Neutrophil (primary cell): ENCODE measurements around the gene SETD3.

ENCODE experiments used
- H3K27ac ChIP-seq: fragments of 200-600 bp; sonication (generic); 2 replicates; pipeline ENCODE4 v1.5.1; 2016; ENCODE audit warnings: mild to moderate bottlenecking, moderate library complexity
- H3K27me3 ChIP-seq: fragments of 200-600 bp; sonication (generic); 2 replicates; pipeline ENCODE4 v1.6.0; 2016; ENCODE audit warnings: mild to moderate bottlenecking
- H3K36me3 ChIP-seq: fragments of 200-600 bp; sonication (generic); 2 replicates; pipeline ENCODE4 v1.5.1; 2017
- H3K4me1 ChIP-seq, 2 experiments: fragments of 200-600 bp in 1 of 2; sonication (generic) in 1 of 2; 1 replicate in 1 of 2; 2 replicates in 1 of 2; pipeline versions ENCODE4 v1.5.1 to v1.6.1; 2013 to 2016; ENCODE audit warnings: low read depth in 1 of 2, low read length in 1 of 2, mild to moderate bottlenecking in 1 of 2, moderate library complexity in 1 of 2; ENCODE audit not compliant: control insufficient read depth in 1 of 2, insufficient read depth in 1 of 2
- H3K4me3 ChIP-seq, 2 experiments: fragments of 200-600 bp in 1 of 2; sonication (generic) in 1 of 2; 1 replicate in 1 of 2; 2 replicates in 1 of 2; pipeline ENCODE4 v1.5.1; 2013 to 2016; ENCODE audit warnings: low read depth in 1 of 2, low read length in 1 of 2, mild to moderate bottlenecking in 1 of 2, moderate library complexity in 1 of 2
- H3K9me3 ChIP-seq: fragments of 200-600 bp; sonication (generic); 2 replicates; pipeline ENCODE4 v1.5.1; 2016
- CTCF ChIP-seq: fragments of 200-600 bp; sonication (generic); IDR thresholded peaks from 2 replicates; pipeline ENCODE4 v1.5.1; 2016; ENCODE audit warnings: antibody characterized with exemption

SETD3 gene

GRCh38 chr14:99357151-99357915, 123.3 kb downstream of the SETD3 start:
- no peaks in the 10 kb centered on the region for H3K36me3 ChIP-seq
- no peaks in the 10 kb centered on the region for H3K9me3 ChIP-seq
- H3K27me3 ChIP-seq: no peaks in the 10 kb centered on the region
- H3K4me1 ChIP-seq: no peaks in the 10 kb centered on the region
- H3K4me3 ChIP-seq: no peak overlapping the region
- TF ChIP-seq CTCF: no peak
- no peak overlapping the region for H3K27ac ChIP-seq

DNA sequence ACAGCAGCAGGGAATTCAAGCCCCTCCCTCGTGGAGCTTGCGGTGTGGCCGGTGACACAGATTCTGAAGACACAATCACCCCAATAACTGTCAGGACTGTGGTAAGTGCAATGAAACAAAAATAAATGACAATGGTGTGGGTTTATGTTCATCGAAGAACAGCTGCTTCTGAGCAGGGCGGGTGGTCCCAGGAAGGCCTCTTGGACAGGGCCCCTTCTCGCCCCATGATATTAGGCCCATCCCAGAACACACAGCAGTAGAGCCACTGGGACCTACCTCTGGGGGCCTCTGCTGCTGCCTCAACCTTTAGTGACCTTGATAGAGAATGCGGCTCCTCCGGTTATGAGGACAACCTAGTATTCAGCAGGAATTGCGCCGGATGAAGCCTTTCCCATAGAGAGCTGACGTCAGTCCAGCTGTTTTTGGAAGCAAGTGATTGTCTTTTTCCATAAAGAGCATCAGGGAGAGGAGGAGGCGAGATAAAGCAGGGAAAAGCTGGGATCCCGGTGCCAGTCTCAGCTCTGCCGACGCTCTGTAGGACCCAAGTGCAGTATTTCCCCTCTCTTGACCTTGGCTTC, 124.5 kb downstream of the SETD3 start:
- no peak overlapping the region for H3K4me3 ChIP-seq
- no peak overlapping the region for H3K27ac ChIP-seq
- no peaks in the 10 kb centered on the region for H3K4me1 ChIP-seq
- H3K36me3 ChIP-seq: no peaks in the 10 kb centered on the region
- H3K9me3 ChIP-seq: no peaks in the 10 kb centered on the region
- no peaks in the 10 kb centered on the region for H3K27me3 ChIP-seq
- no peak for TF ChIP-seq CTCF

GRCh38 chr14:99354166-99354875, 126.3 kb downstream of the SETD3 start:
- Histone ChIP-seq H3K36me3 (no peaks in the 10 kb centered on the region), H3K4me1 (no peaks in the 10 kb centered on the region), H3K4me3 (no peak overlapping the region), H3K9me3 (no peaks in the 10 kb centered on the region), H3K27me3 (no peaks in the 10 kb centered on the region), H3K27ac (no peak overlapping the region)
- no peak for TF ChIP-seq CTCF

DNA sequence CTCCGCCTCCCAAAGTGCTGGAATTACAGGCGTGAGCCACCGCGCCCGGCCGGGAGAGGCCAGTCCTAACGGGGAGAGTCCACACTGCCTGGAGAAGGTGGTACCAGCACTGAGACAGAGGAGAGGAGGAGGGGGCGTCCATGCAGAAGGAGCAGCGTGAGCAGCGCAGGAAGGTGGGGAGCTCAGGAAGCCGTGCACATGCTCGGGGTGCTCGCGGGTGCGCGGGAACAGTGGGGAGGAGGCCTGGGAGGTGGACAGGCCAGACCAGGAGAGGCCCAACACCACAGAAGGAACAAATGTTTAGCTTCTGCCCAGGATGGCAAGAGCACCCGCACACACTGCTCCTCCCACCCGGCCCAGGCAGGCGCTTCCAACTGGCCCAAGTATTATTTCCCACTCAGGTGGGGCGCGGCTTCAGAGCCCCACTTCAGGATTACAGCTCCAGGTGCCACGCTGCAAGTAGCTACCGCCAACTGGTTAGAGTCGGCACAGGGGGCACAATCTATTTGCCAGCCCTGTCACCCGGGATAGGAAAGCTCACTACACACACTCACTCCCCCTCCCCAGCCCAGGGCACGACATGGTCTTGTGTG, 127.9 kb downstream of the SETD3 start:
- H3K9me3 ChIP-seq: no peaks in the 10 kb centered on the region
- no peak overlapping the region for H3K4me3 ChIP-seq
- no peak for TF ChIP-seq CTCF
- H3K27ac ChIP-seq: no peak overlapping the region
- no peaks in the 10 kb centered on the region for H3K27me3 ChIP-seq
- no peaks in the 10 kb centered on the region for H3K36me3 ChIP-seq
- H3K4me1 ChIP-seq: no peaks in the 10 kb centered on the region

DNA sequence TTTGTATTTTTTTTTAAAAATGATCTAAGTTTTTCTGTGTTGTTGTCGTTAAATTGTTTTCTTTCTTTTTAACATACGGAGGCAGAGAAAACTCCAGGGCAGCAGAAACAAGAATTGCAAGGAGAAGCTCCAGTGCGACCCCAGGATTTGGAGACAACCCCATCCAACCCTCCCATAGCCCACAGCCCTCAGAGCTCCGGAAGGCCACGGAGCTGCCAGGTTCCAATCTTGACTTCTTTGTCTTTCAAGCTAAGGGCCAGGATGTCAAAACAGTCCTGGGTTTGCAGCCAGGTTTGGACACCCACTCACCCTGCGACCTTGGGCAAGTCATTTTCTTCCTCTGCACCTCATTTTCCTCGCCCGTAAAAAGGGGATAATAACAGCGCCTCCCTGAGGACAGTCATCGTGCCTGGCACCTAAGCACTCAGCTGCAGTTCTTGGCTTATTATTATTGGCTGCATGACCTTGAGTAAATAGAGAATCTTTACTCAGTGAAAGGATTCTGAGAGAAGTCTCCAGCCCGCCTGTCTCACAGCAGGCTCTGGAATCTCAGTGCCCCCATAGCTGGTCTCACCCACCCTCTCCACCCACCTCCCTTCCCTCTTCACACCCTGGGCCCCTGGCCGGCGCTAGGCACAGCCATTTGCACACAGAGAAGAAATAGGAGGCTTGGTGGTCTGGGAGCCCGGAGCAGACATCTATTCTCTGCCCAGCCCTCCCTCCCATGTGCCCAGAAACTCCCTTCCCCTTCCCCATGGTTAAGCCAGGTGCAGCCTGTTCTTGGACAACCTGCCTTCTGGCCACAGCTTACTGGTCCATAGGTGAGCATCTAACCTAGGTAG, 129.3 kb downstream of the SETD3 start:
- H3K4me1 ChIP-seq: no peaks in the 10 kb centered on the region
- no peaks in the 10 kb centered on the region for H3K36me3 ChIP-seq
- H3K9me3 ChIP-seq: no peaks in the 10 kb centered on the region
- TF ChIP-seq CTCF: no peak
- H3K4me3 ChIP-seq: no peak overlapping the region
- H3K27ac ChIP-seq: no peak overlapping the region
- H3K27me3 ChIP-seq: no peaks in the 10 kb centered on the region
